ENCODE results near the gene SF3A2.
"Not testable (repeated sequence)": the region's sequence is repeated elsewhere in the genome, so short reads cannot be mapped to it uniquely, and the experiment has no call there.

Gene SF3A2, protein sequence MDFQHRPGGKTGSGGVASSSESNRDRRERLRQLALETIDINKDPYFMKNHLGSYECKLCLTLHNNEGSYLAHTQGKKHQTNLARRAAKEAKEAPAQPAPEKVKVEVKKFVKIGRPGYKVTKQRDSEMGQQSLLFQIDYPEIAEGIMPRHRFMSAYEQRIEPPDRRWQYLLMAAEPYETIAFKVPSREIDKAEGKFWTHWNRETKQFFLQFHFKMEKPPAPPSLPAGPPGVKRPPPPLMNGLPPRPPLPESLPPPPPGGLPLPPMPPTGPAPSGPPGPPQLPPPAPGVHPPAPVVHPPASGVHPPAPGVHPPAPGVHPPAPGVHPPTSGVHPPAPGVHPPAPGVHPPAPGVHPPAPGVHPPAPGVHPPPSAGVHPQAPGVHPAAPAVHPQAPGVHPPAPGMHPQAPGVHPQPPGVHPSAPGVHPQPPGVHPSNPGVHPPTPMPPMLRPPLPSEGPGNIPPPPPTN

DNA sequence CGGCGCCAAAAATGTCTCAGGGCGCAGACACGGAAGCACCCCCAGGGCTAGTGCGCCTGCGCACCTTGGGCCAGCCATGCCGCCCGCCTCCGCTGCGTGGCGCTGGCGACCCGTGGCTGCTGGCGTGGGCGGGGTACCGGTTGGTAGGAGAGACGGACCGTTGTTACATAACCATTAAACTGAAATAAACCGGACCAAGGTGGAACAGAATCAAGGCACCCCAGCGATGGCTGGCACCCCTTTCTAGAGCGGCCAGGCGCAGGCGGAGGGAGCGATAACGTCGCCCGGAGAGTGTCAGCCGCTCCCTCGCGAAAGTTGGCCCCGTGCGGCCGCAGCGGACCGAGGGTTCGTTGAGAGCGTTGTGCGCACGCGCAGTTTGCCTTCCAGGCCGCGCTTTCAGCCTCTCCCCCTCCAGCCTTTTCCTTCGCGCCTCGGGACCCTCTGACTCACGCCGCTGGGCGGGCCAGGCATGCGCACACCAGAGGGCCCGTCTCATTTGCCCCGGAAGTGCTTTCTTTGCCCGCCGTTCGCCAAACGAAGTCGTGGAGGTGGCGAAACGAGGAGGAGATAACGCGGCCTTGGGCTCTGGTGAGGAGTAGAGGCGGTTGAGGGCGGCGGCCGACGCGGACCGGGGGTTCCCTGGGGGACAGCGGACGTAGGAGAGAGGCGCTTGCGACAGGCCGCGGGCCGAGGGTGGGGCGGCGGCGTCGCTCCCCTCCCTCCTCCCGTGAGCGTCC is at the start of gene SF3A2, which contains the start of gene PLEKHJ1:
Gene SF3A2 (plus strand): TSS at position 511 of the 737 bp plus-strand sequence. CDS start 6,595 bp downstream, outside the sequence.
Gene PLEKHJ1 (minus strand): TSS at position 16 of the 737 bp plus-strand sequence. CDS start 81 bp downstream, outside the sequence.
- peak; percentile 99 for DNase-seq

DNA sequence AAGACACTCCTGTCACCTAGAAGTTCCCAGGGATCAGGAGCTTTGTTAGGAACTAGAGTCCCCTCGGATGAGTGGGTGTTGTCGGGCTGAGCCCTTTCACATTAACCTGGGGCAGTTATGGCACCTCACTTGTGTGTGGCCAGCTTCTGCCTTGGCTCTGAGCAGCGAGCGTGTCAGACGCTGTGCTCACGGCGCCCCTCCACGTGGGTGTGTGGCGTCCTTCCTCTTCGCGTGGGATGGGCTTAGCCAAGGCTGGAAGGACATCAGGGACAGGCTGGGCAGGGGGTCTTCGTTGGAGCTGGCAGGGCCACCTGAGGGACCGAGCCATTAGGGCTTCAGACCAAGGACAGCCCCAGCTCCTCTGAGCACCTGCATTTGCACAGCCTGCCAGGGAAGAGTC is 49.5 kb upstream of the SF3A2 start:
- no peak for DNase-seq

DNA sequence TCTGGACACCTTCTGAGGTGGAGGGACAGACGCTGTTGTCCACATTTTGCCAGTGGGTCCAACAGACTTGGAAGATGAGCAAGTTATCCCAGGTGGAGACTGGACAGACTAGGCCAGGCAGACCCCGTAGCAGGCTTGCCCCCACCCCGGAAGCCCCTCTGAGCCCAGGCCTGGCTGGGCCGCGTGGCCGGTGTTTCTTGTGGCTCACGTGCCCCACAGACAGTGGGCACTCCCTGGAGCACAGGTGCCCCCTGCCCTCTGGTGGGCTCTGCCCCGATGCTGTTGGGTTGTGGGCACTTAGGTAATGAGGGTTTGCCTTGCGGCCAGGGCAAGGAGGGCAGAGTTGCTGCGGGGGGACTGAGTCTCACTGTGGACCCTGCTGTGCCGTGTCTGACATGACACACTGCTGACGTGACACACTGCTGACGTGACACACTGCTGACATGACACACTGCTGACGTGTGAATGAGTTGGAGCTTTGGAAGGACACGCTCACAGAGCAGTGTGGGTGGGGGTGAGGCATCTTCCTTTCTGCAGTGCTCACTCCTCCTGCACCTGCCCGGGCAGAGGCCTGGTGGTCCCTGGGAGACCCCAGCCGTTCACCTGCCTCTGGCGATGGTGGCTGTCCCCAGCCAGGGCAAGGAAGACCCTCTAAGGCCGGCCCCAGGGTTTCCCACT is 47.8 kb upstream of the SF3A2 start:
- DNase-seq = no peak

DNA sequence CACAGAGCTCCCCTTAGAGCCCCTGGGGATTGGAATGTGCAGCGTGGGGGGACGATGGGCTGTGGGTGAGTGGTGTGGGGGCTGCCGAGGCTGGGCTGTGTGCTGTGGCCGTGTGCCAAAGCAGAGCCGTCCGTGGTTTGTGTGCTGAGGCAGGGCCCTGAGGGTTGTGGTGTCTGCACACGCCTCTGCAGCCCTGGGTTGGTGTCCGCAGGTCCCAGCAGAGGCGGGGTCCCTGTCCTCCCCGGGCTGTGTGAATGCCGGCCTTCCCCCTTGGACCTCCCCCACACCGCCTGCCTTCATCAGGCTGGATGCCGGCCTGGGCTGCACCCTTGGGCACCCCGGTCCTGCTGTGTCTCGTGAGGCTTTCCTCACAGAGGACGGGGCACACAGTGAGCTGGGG is 46.7 kb upstream of the SF3A2 start:
- peak; percentile 40 for DNase-seq

DNA sequence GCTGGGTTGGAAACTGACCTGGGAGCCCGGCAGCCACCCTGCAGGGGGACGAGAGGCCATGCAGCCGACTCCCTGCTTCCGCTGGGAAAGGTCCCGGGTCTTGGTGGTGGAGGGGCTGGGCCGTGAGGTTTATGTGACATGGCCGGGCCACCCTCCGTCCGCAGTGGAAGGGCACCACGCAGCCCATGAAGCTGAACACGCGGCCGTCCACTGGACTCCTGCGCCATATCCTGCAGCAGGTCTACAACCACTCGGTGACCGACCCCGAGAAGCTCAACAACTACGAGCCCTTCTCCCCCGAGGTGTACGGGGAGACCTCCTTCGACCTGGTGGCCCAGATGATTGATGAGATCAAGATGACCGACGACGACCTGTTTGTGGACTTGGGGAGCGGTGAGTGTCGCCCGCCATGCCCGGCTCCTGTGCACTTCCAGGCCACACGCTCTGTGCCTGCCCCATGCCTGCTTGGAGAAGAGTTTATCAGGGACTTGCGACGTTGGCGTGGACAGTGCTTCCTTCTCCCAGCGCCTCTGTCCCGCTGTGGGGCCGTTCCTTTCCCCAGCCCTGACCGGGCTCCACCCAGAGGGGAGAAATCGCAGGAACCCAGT is 45.7 kb upstream of the SF3A2 start:
- no peak for DNase-seq

DNA sequence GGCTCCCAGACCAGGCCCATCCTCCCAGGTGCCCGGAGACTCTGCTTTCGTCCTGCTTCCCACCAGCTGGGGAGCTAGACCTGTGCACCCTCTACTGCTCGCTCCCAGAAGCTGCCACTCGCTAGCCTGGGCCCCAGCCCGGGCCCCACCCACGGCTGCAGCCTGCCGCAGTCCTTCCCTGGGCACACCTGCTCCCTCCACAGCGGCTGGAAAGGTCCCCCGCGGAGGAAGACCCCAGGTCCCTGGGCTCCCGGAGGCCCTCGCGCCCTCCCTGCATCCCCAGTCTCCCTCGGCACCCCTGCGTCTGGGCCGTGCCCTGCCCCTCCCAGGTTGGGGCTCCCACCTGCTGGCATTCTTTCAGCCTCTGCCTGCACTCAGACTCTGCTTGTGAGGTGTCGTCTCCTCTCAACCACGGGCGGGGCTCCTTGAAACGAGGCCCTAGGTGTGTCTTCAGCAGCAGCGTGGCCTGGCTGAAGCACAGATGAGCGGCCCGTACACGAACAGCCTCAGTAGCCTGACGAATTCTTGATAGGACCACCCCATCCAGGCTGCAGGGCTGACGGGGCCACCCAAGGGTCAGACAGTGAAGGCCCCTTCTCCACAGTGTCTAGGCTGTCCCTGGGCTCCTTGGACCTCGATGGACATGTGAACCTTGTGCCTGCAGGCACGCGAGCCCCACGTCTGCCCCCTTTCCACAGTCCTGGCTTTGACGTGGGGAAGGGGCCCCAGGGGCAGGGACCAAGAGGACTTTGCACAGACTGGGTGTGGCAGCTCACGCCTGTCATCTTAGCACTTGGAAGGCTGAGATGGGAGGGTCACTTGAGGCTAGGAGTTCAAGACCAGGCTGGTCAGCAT is 44.9 kb upstream of the SF3A2 start:
- DNase-seq = no peak

DNA sequence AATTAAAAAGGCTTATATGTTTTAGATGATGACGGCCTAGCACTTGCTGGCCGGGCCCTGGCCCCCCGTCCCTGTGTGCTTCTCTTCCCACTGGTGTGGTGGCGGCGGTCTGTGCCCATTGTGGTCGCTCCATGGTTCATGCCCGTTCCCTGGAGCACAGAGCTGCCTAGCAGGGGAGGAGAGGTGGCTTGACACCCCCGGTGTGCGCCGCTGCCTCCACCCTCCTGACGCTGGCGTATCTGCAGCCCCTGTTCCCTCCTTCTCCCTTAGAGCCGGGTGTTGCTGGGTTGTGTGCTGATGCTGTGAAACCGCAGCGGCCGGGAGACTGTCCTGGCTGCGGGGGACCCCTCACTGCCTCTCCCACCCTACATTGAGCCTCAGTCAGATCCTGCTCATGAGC is 43.8 kb upstream of the SF3A2 start:
- no peak for DNase-seq

DNA sequence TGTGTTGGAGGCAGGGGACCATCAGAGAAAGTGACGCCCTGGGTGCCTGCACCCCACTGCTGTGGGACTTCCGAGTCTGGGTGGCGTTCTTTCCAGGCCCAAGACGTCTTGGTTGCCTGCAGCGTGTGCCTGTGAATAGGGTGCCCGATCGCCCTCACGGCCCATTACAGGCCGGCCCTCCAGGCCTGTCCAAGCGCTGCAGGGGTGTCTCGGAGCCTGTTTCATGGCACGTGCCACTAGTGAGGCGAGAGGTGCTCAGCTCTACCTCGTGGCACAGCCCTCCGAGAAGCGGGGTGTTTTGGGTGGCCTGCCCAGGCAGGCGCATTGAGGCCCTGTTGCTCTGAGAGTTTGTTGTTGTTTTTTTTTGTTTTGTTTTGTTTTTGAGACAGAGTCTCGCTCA is 42.8 kb upstream of the SF3A2 start:
- no peak for DNase-seq

DNA sequence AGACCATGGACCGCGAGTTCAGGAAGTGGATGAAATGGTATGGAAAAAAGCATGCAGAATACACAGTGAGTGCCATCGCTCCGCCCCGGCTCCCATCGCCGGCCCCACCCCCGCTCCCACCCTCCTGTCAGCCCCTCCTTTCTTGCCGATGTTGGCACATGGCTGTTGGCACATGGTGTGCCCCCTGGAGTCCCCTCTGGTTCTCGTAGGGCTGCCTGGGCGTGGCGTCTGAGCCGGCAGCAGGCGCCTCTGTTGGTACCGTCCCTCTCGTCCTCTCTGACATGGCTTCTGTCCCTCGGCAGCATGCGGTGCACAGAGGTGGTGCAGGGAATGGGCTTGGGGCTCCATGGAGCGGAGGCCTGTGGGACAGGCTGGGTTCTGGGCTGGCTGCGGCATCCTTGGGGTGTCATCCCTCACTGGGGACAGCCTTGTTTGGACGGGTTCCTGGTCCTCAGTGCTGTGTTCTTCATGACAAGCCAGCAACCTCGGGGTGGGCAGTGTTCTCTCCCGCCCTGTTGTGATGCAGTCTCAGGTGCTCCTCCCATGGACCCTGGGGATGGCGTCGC is 42.0 kb upstream of the SF3A2 start:
- DNase-seq = no peak

DNA sequence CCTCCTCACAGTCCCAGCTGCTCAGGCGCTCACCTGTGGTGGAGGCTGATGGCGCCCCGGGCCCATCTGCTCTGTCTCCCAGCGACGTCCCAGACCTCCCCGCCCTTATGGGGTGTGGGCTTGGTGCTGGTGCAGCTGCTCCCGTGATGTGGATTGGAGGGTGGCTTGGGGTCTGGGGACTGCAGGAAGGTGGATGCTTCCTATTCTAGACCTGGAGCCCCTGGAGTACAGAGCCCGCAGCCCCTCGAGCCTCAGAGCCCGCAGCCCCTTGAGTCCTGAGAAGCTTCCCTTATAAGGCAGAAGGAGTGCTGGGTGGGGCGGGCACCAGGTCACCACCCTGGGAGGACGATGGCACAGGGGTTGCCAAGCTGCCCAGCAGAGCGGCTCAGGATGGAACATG is 41.3 kb upstream of the SF3A2 start:
- no peak for DNase-seq

DNA sequence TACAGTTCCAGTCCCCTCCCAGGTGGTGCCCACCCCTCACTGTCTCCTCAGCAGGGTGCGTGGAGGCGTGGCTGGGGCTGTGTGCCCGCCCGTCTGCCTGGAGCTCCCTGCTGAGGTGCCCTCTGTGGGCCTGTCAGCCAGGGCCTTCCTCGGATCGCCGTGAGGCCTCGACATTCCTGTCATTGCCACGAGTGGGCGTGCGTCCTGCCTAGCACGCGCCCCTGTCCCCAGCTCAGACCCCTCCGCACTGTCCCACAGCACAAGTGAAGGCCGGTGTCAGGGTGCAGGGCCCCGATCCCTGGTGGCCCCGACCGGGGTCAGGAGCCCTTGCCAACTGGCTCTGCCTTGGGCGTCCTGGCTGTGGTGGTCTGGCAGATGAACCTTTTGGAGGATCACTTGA is 40.7 kb upstream of the SF3A2 start:
- no peak for DNase-seq

DNA sequence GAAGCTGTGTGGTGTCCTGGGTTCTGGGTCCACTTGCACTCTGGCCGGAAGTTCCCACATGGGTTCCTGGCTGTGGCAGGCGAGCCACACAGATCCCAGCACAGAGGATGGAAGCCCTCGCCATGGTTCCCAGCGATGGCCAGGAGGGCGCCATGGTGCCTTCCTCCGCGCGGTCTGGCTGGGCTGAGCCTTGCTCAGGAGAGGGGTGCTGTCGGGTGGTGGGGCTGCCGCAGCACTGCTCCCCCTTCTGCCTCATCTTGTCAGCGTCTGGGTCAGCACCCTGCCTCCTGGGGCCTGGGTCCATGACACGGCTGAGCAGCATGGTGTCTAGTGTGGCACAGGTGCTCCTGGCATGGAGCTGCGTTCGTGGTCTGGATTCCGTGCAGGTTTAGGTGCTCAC is 39.4 kb upstream of the SF3A2 start:
- no peak for DNase-seq

DNA sequence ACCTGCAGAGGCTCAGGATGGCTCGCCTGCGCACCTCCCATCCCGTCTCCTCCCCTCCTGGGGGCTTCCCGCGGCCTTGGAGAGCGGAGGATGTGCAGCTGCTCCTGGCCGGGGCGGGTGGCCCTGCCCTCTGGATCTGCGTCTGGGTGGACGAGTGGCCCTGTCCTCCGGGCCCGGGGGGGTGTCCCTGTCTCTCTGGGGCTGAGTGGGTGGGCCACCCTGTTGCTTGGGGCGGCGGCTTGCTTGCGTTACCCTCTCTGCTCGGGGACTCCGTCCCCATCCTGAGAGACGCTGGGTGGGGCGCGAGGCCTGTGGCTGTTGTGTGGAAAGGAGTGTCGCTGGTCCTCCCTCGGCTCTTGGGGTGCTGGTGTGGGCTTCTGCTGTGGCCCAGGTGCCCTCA is 38.3 kb upstream of the SF3A2 start:
- no peak for DNase-seq

DNA sequence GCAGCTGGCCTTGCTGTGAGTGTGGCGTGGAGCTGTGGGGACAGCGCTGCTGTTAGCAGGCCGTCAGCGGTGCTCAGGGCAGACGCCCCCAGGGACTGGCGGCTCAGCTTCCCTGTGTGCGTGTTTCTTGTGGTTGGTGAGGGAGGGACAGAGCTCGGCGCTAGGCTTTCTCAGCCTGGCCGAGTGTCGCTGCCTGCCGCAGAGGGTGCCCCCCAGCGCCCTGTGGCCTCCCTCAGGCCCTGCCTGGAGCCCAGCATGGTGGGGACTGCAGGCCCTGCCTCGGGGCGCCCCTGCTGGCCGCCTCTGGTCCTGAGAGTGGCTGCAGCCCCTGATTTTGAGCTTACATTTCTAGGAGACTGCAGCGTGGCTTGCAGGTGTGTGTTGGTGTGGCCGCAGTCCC is 37.4 kb upstream of the SF3A2 start:
- DNase-seq = peak; percentile 55

DNA sequence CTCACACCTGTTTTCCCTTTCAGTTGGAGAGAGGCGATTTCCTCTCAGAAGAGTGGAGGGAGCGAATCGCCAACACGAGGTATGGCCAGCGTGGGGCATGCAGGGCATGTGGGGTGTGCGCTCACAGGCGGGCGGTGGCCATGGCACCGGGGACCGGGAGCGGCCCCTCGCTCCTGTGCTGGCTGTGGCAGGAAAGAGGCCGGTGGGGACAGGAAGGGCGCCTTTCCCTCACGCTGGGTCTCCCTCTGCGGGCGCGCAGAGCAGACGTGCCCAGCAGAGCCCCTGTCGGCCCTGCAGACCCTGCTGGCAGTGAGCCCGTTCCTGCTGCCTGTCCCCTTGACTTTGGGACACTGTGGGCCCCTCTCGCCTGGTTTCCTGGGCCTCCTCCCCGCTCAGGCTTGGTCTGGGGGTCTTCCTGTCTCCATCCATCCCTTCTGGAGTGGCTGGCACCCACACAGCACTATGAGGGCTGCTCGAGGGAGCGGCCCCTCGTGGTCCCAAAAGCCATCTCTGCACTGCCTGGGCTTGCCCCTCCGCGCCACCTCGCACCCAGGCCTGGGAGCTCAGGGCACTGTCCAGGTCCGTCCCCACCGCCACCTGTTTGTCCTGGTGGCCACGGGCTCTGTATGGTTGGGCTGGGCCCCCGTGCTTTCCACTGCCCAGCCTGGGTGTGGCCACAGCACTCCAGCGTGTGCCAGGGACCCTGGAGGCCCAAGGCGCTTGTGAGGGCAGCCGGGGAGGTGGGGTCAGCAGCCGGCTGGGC is 36.6 kb upstream of the SF3A2 start:
- no peak for DNase-seq

DNA sequence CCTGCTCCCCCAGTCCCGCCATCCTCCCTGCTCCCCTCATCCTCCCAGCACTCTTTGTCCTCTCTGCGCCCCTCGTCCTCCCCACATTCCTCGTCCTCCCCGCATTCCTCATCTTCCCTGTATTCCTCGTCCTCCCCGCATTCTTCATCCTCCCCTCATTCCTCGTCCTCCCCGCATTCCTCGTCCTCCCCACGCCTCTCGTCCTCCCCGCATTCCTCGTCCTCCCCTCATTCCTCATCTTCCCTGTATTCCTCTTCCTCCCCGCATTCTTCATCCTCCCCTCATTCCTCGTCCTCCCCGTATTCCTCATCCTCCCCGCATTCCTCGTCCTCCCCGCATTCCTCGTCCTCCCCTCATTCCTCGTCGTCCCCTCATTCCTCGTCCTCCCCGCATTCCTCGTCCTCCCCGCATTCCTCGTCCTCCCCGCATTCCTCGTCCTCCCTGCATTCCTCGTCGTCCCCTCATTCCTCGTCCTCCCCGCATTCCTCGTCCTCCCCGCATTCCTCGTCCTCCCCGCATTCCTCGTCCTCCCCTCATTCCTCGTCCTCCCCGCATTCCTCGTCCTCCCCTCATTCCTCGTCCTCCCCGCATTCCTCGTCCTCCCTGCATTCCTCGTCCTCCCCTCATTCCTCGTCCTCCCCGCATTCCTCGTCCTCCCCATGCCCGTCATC is 35.9 kb upstream of the SF3A2 start:
- DNase-seq = not testable (repeated sequence)

DNA sequence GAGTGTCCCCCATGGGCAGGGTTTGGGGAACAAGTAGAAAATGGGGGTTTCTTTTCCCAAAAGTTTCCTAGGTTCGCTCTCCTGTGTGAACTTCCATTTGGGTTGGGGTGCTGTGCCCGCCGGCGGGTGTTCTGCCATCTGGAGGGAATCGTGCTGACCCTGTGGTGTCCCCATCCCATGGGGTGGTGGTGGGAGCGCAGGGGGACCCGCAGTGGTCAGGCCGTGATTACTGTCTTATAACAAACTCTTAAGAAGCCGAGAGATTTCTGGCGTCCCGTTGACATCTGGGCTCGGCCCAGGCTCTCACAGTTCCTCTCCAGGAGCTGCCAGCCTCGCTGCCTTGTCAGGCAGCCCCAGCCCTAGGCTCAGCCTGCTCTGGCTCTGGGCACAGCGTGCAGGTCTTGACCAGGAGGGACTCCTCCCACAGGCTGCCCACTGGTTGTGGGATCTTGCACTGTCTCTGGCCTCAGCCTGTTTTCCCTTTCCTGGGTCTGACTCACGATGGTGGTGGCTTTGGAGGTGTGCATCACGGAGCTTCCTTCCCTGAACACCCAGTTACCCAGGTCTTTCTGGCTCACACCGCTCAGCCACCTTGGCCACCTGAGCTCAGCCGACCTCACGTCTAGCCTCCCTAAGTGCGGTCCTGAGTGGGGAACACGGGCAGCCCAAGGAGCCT is 35.0 kb upstream of the SF3A2 start:
- no peak for DNase-seq

DNA sequence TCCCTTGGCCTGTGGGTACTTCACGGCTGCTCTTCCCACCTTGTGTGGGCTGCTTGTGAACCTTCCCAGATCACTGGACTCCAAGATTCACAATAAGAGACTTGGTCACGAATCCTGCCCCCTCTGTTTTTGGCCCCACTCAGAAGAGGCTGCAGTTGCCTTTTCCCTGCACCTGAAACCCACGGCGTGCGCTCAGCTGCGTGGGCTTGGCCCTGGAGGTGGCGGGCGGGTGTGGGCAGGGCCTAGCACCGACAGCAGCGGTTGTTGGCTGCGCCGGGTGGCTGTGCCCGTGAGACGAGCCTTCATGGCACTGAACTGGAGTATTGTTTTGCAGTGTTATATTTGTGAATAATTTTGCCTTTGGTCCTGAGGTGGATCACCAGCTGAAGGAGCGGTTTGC is 34.3 kb upstream of the SF3A2 start:
- DNase-seq = no peak

DNA sequence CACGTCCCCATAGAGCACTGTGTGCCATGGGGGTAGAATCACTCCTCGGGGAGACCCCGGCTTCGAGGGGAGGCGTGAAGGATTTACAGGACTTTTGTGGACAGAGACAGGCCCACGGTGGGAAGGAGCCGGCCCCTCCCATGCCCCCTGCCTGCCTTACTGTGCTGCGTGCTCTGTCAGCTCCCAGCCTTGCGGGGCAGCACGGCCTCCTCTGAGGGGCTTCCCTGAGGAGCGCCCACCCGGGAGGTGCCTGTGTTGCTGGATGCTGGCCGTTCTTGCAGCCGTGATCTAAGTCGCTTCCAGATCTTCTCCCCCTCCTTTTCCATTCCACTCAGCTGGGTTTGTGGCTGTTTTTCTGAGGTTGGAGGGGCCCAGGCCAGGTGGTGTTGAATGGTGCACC is 29.6 kb upstream of the SF3A2 start:
- DNase-seq = no peak

Data from hematopoietic multipotent progenitor cell treated with erythropoietin and hydrocortisone succinate and interleukin-3 and kit ligand, for 4 days (in vitro differentiated cells).